Activated T-helper 17 cell treated with anti-CD3 and anti-CD28 coated beads, Interleukin-2, amount 50 U/mL, for 72 hours (primary cell): ENCODE data around the gene AFG1L. TPM values are rescaled to one million over a fixed set of nuclear protein-coding genes. Genes with fewer than 3 reads are reported as not detected.

Source experiments
- ATAC-seq: fragments of 150-1000 bp; cut with Tn5 transposase; replicated peaks from 2 replicates; pipeline ENCODE4 v1.10.0; 2021; ENCODE audit warnings: mild to moderate bottlenecking, moderate library complexity
- H3K27ac Mint-ChIP-seq: one replicate; pipeline ENCODE4 v1.8.0; 2022; ENCODE audit warnings: mixed read lengths
- H3K27me3 Mint-ChIP-seq: one replicate; pipeline ENCODE4 v1.8.0; 2022; ENCODE audit warnings: mixed read lengths
- H3K36me3 Mint-ChIP-seq: one replicate; pipeline ENCODE4 v1.8.0; 2022; ENCODE audit warnings: low read depth, mild to moderate bottlenecking, mixed read lengths
- H3K4me1 Mint-ChIP-seq: one replicate; pipeline ENCODE4 v1.8.0; 2022; ENCODE audit warnings: mixed read lengths
- H3K4me3 Mint-ChIP-seq: one replicate; pipeline ENCODE4 v1.8.0; 2022; ENCODE audit warnings: mild to moderate bottlenecking, mixed read lengths
- H3K9me3 Mint-ChIP-seq: one replicate; pipeline ENCODE4 v1.8.0; 2022; ENCODE audit warnings: mixed read lengths
- total RNA-seq, 2 donors: library from RNA; stranded (reverse); gene quantifications; one replicate each; pipeline ENCODE4 v1.2.3, GENCODE V29; 2022

Gene AFG1L
- total RNA-seq, 2 donors from 2014 or later: 5.9 to 6.1 TPM

DNA sequence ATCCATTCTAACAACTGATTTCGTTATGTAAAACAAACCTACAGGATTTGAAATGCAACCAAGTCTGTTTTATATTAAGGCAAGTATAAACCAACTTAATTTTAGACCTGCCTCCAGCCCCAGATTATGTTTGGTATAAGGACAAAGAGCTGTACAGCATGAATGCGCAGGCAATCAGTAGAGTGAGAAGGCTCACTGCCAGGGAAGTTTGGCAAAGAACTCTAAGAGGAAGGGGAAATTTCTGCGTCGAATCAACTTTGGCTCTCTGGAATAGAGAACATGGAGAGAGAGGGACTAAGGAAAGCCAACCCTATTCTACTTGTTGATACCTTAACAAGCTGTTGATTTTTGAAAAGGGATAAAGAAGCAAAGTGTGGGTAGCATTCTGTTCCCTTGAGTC lies 168.9 kb downstream of the AFG1L start:
- Mint-ChIP-seq H3K36me3 (no peaks in the 10 kb centered on the region), H3K4me3 (no peak overlapping the region), H3K4me1 (no peaks in the 10 kb centered on the region), H3K27me3 (peaks cover 3% of the 10 kb centered on the region), H3K9me3 (no peaks in the 10 kb centered on the region), H3K27ac (no peak overlapping the region)
- no peak for ATAC-seq

GRCh38 chr6:108464418-108465097 lies 169.7 kb downstream of the AFG1L start:
- Mint-ChIP-seq H3K27me3 (peaks cover 5% of the 10 kb centered on the region), H3K9me3 (no peaks in the 10 kb centered on the region), H3K4me1 (no peaks in the 10 kb centered on the region), H3K4me3 (no peak overlapping the region), H3K36me3 (no peaks in the 10 kb centered on the region), H3K27ac (no peak overlapping the region)
- no peak for ATAC-seq

DNA sequence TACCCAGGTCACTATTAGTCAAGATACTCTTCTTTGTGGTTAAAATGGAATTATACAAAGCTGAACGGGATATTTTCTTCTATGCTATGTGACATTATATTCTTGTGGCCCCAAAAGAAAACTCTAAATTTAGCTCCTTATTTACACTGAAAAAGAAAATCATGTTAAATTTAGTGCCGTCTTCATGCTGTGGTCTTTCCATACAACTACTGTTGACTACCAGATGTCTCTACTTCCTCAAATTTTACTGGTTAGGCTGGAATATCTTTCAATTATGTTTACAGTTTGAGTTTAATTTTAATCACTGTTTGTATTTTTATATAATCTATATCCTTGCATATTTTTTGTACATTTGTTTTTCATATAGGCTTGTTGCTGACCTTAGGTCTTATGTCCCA lies 170.2 kb downstream of the AFG1L start:
- no peak overlapping the region for H3K27ac Mint-ChIP-seq
- no peaks in the 10 kb centered on the region for H3K36me3 Mint-ChIP-seq
- H3K4me3 Mint-ChIP-seq: no peak overlapping the region
- ATAC-seq: no peak
- peaks cover 5% of the 10 kb centered on the region for H3K27me3 Mint-ChIP-seq
- H3K9me3 Mint-ChIP-seq: no peaks in the 10 kb centered on the region
- H3K4me1 Mint-ChIP-seq: no peaks in the 10 kb centered on the region

GRCh38 chr6:108468346-108468745 lies 173.5 kb downstream of the AFG1L start:
- no peaks in the 10 kb centered on the region for H3K9me3 Mint-ChIP-seq
- no peak for ATAC-seq
- H3K36me3 Mint-ChIP-seq: no peaks in the 10 kb centered on the region
- peaks cover 5% of the 10 kb centered on the region for H3K27me3 Mint-ChIP-seq
- H3K4me3 Mint-ChIP-seq: no peak overlapping the region
- H3K4me1 Mint-ChIP-seq: no peaks in the 10 kb centered on the region
- no peak overlapping the region for H3K27ac Mint-ChIP-seq

GRCh38 chr6:108469316-108469715 lies 174.5 kb downstream of the AFG1L start:
- ATAC-seq: no peak
- H3K9me3 Mint-ChIP-seq: no peaks in the 10 kb centered on the region
- peaks cover 5% of the 10 kb centered on the region for H3K27me3 Mint-ChIP-seq
- no peak overlapping the region for H3K4me3 Mint-ChIP-seq
- H3K36me3 Mint-ChIP-seq: no peaks in the 10 kb centered on the region
- no peak overlapping the region for H3K27ac Mint-ChIP-seq
- H3K4me1 Mint-ChIP-seq: no peaks in the 10 kb centered on the region

DNA sequence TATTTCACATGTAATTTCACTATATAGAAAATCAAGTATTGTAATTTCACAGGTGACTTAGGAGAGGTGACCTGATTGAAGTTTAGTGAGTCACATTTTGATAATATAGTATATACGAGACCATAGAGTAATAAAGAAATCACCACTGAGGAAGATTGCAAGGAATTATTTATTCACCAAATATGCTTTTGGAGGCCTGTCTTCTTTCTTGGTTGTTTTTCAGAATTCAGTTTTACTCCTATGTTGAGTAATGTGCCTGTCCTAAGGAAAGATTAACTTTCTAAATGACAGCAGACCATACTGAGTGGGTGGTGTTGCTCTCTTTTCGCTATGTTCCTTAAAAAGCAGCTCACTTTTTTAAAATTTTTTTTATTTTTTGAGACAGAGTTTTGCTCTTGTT lies 178.3 kb downstream of the AFG1L start:
- ATAC-seq: peak; percentile 75
- Mint-ChIP-seq H3K27ac (no peak overlapping the region), H3K9me3 (no peaks in the 10 kb centered on the region), H3K36me3 (no peaks in the 10 kb centered on the region), H3K27me3 (peaks cover 5% of the 10 kb centered on the region), H3K4me3 (no peak overlapping the region), H3K4me1 (no peaks in the 10 kb centered on the region)

DNA sequence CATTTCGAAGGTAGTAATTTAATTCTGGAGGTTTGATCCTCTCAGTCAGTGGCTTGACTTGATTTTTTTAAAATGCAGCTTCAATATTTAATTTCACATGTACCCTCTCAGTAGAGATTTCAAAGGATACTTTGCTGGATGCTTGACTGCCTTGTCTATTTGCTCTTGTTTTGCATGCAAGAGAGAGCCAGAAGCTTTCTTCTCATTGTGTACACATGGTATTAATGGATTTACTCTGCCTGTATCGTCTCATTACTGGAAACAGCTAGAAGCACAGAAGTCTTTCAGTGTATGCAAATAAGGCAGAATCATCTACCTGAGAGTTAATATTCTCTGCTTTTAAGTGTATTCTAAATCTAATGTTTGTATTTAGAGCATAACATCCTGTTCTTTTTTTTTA lies 181.5 kb downstream of the AFG1L start:
- no peaks in the 10 kb centered on the region for H3K4me1 Mint-ChIP-seq
- no peak for ATAC-seq
- no peak overlapping the region for H3K4me3 Mint-ChIP-seq
- peaks cover 21% of the 10 kb centered on the region for H3K36me3 Mint-ChIP-seq
- H3K27me3 Mint-ChIP-seq: no peaks in the 10 kb centered on the region
- no peak overlapping the region for H3K27ac Mint-ChIP-seq
- peaks cover 3% of the 10 kb centered on the region for H3K9me3 Mint-ChIP-seq

- no peak overlapping the region for H3K4me3 Mint-ChIP-seq
- H3K27ac Mint-ChIP-seq: no peak overlapping the region
- ATAC-seq: no peak
- no peaks in the 10 kb centered on the region for H3K4me1 Mint-ChIP-seq
- H3K9me3 Mint-ChIP-seq: peaks cover 3% of the 10 kb centered on the region
- no peaks in the 10 kb centered on the region for H3K27me3 Mint-ChIP-seq
- H3K36me3 Mint-ChIP-seq: peaks cover 21% of the 10 kb centered on the region
These were observed 182.1 kb downstream of the AFG1L start for GRCh38 chr6:108476847-108477430.

- Mint-ChIP-seq H3K4me1 (no peaks in the 10 kb centered on the region), H3K9me3 (peaks cover 9% of the 10 kb centered on the region), H3K27me3 (no peaks in the 10 kb centered on the region), H3K27ac (no peak overlapping the region), H3K4me3 (no peak overlapping the region), H3K36me3 (peaks cover 26% of the 10 kb centered on the region)
- no peak for ATAC-seq
These were observed 187.7 kb downstream of the AFG1L start for GRCh38 chr6:108482559-108482958.

DNA sequence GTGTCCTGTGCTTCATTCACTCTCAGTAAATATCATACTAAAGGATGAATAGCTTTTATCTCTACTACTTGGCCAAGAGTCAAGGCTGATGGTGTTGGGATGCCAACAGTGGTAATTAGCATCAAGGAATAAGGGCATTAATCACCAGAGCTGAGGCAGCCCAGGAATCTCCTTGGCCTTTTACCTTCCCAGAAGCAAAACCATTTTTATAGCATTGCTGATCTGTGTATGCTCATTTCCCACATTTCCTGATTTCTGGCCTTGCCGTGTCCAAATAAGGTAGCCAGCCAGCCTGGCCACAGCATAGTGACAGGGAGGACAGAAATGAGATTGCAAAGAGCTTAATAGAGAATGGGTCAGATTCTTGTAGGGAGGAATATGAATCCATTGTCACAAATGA lies 189.2 kb downstream of the AFG1L start:
- no peaks in the 10 kb centered on the region for H3K27me3 Mint-ChIP-seq
- H3K36me3 Mint-ChIP-seq: peaks cover 19% of the 10 kb centered on the region
- H3K9me3 Mint-ChIP-seq: peaks cover 9% of the 10 kb centered on the region
- peaks cover 5% of the 10 kb centered on the region for H3K4me1 Mint-ChIP-seq
- H3K4me3 Mint-ChIP-seq: no peak overlapping the region
- no peak for ATAC-seq
- H3K27ac Mint-ChIP-seq: no peak overlapping the region

GRCh38 chr6:108489699-108490098 lies 194.8 kb downstream of the AFG1L start:
- Mint-ChIP-seq H3K4me1 (peaks cover 5% of the 10 kb centered on the region), H3K27me3 (no peaks in the 10 kb centered on the region), H3K9me3 (no peaks in the 10 kb centered on the region), H3K27ac (no peak overlapping the region), H3K36me3 (no peaks in the 10 kb centered on the region), H3K4me3 (no peak overlapping the region)
- ATAC-seq: no peak

GRCh38 chr6:108492131-108492766 lies 197.4 kb downstream of the AFG1L start:
- no peaks in the 10 kb centered on the region for H3K9me3 Mint-ChIP-seq
- H3K27me3 Mint-ChIP-seq: no peaks in the 10 kb centered on the region
- peaks cover 5% of the 10 kb centered on the region for H3K4me1 Mint-ChIP-seq
- H3K36me3 Mint-ChIP-seq: no peaks in the 10 kb centered on the region
- no peak overlapping the region for H3K27ac Mint-ChIP-seq
- no peak for ATAC-seq
- no peak overlapping the region for H3K4me3 Mint-ChIP-seq

DNA sequence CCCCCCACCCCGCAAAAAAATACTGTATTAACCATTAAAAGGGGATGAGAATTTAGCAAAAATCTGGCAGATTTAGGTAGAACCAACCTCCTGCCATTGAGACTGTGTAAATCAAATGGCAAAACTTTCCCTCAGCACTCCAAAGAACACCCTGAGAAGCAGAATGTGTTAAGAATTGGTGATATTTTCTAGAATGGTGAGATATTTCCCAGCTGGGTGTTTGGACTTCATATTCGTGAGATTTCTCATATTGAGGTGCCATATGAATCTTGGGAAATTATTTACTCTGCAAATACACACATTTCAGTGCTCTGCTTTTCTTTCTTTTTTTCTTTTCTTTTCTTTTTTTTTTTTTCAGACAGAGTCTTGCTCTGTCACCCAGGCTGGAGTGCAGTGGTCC lies 199.6 kb downstream of the AFG1L start:
- H3K27ac Mint-ChIP-seq: no peak overlapping the region
- no peaks in the 10 kb centered on the region for H3K36me3 Mint-ChIP-seq

GRCh38 chr6:108497883-108498282 lies 203.0 kb downstream of the AFG1L start:
- H3K27ac Mint-ChIP-seq: no peak overlapping the region
- H3K27me3 Mint-ChIP-seq: no peaks in the 10 kb centered on the region
- no peak for ATAC-seq
- no peaks in the 10 kb centered on the region for H3K4me1 Mint-ChIP-seq
- no peaks in the 10 kb centered on the region for H3K36me3 Mint-ChIP-seq
- H3K4me3 Mint-ChIP-seq: no peak overlapping the region
- H3K9me3 Mint-ChIP-seq: no peaks in the 10 kb centered on the region

More for the DNA sequence above, 199.6 kb downstream of the AFG1L start:
- H3K4me1 Mint-ChIP-seq: no peaks in the 10 kb centered on the region
- no peaks in the 10 kb centered on the region for H3K9me3 Mint-ChIP-seq
- no peaks in the 10 kb centered on the region for H3K27me3 Mint-ChIP-seq
- ATAC-seq: no peak
- no peak overlapping the region for H3K4me3 Mint-ChIP-seq

DNA sequence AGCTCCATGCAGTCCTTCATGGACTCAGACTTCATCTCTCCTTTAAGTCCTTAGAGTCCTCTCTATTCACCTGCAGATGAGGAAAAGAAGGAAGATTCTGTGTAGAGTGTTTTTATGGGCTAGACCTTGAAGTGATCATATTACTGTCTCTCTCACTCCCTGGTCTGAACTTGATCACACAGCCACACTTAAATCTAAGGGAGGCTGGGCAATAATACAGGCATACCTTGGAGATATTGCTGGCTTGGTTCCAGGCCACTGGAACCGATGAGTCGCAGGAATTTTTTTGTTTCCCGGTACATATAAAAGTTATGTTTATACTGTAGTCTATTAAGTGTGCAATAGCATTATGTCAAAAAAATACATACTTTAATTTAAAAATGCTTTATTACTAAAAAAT lies 206.7 kb downstream of the AFG1L start:
- Mint-ChIP-seq H3K9me3 (no peaks in the 10 kb centered on the region), H3K27ac (no peak overlapping the region), H3K27me3 (no peaks in the 10 kb centered on the region), H3K36me3 (no peaks in the 10 kb centered on the region), H3K4me1 (no peaks in the 10 kb centered on the region), H3K4me3 (no peak overlapping the region)
- ATAC-seq: no peak
